Sigmoid colon (tissue), 7 donors: ENCODE measurements around the gene WNT6. TPM values are rescaled to one million over a fixed set of nuclear protein-coding genes. Genes with fewer than 3 reads are reported as not detected.

Experiments used
- DNase-seq: peaks from one replicate; pipeline ENCODE4 v3.0.0-alpha.2; 2019
- H3K27ac ChIP-seq, 4 donors: fragments of 200-600 bp; sonication (generic); one replicate each; pipeline ENCODE4 v1.5.1; 2016 to 2019; ENCODE audit warnings: mild to moderate bottlenecking in 1 of 4
- H3K27me3 ChIP-seq, 3 donors: fragments of 200-600 bp; sonication (generic); one replicate each; pipeline ENCODE4 v1.5.1; 2019; ENCODE audit warnings: mild to moderate bottlenecking in 1 of 3
- H3K36me3 ChIP-seq, 4 donors: fragments of 200-600 bp; sonication (generic); one replicate each; pipeline ENCODE4 v1.5.1; 2016 to 2019
- H3K4me1 ChIP-seq, 4 donors: fragments of 200-600 bp; sonication (generic); one replicate each; pipeline ENCODE4 v1.5.1; 2017 to 2019
- H3K4me3 ChIP-seq, 4 donors: fragments of 200-600 bp; sonication (generic); one replicate each; pipeline ENCODE4 v1.5.1; 2017 to 2019; ENCODE audit warnings: mild to moderate bottlenecking in 2 of 4, moderate library complexity in 1 of 4
- H3K9me3 ChIP-seq, 4 donors: fragments of 200-600 bp in 3 of 4; sonication (generic) in 3 of 4; one replicate each; pipeline versions ENCODE4 v1.5.1 to v1.6.1; 2013 to 2019
- EP300 ChIP-seq, 4 donors: sonication (generic); formaldehyde crosslinking; IDR thresholded peaks; one replicate each; pipeline ENCODE4 v1.6.1; 2017; ENCODE audit warnings: antibody characterized with exemption in 4 of 4
- POLR2A ChIP-seq, 2 donors: fragments of 450-650 bp; IDR thresholded peaks; one replicate each; pipeline ENCODE4 v1.6.1; 2016; ENCODE audit warnings: antibody characterized with exemption in 2 of 2, mild to moderate bottlenecking in 2 of 2, moderate library complexity in 2 of 2
- POLR2AphosphoS5 ChIP-seq, 4 donors: sonication (generic); formaldehyde crosslinking; IDR thresholded peaks; one replicate each; pipeline ENCODE4 v1.6.1; 2017; ENCODE audit warnings: antibody characterized with exemption in 4 of 4
- WGBS, 2 donors: extraction: QIAGEN DNeasy Blood & Tissue Kit; methylation state at CpG; one replicate each; pipeline ENCODE4 v1.1.7; 2013; 5-methylcytosine and 5-hydroxymethylcytosine counted together
- intact Hi-C: fragments of 100-400 bp; cut with DNase I; formaldehyde crosslinking; loops from one replicate; pipeline ENCODE4 v1.15.1; 2023
- polyA plus RNA-seq, 3 donors: library from polyadenylated mRNA; stranded (reverse); fragments of 200-250 nt; gene quantifications; one replicate each; pipeline ENCODE4 v1.2.3, GENCODE V29; 2013
- total RNA-seq, 4 donors: library from RNA; depleted of rRNA; stranded (reverse); fragments of >200 nt; gene quantifications; one replicate each; pipeline ENCODE4 v1.1.0, GENCODE V29; 2016
- TF ChIP-seq, protein P1 (sequence below), 4 experiments: fragments of 450-650 bp in 3 of 4; fragments of 200-600 bp in 1 of 4; IDR thresholded peaks; one replicate each; pipeline ENCODE4 v1.5.1; 2016 to 2019; ENCODE audit warnings: antibody characterized with exemption in 4 of 4, mild to moderate bottlenecking in 3 of 4, moderate library complexity in 2 of 4
- donor health status: healthy with polysubstance abuse.
- donor health status: Bipolar disorder and iron deficiency.
- donor health status: healthy.

The WNT6 gene
- total and polyA plus RNA-seq, 7 donors, result 1.5 to 3.9 (median 2.9) TPM; not detected in 2

DNA sequence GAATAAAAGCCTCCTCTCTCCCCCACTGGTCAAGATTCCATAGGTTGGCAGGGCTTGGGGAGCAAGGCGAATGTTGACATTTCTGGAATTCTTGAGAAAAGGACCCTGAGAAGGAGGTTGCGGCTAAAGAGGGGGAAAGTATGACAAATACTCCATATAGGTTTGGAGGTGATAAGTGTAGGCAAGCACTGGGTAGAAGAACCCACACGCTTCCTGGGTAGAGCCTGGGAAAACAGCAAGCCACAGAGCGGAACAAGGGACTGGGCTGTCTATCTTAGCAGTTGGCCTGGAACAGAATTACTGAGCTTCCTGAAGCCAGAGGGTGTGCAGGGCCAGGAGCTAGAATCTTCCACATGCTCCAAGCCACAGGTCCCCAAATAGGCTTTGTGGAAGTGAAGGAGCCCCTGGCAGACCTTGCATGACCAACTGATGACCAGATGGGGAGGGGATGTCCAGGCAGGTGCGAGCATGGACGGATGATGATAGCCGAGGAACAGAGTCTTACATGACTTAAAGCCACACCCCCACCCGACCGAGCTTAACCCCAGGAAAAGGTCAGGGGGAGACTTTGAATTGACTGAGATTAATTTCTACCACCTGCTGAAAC is 37.9 kb upstream of the WNT6 start:
- peaks cover 0 to 24% (median 7%) of the 10 kb centered on the region in 4 donors for H3K36me3 ChIP-seq
- TF ChIP-seq POLR2A (IDR thresholded peaks at IDR 0.05) (no peak), POLR2AphosphoS5 (IDR thresholded peaks at IDR 0.05) (no peak), EP300 (IDR thresholded peaks at IDR 0.05) (no peak)
- TF ChIP-seq, protein P1, sequence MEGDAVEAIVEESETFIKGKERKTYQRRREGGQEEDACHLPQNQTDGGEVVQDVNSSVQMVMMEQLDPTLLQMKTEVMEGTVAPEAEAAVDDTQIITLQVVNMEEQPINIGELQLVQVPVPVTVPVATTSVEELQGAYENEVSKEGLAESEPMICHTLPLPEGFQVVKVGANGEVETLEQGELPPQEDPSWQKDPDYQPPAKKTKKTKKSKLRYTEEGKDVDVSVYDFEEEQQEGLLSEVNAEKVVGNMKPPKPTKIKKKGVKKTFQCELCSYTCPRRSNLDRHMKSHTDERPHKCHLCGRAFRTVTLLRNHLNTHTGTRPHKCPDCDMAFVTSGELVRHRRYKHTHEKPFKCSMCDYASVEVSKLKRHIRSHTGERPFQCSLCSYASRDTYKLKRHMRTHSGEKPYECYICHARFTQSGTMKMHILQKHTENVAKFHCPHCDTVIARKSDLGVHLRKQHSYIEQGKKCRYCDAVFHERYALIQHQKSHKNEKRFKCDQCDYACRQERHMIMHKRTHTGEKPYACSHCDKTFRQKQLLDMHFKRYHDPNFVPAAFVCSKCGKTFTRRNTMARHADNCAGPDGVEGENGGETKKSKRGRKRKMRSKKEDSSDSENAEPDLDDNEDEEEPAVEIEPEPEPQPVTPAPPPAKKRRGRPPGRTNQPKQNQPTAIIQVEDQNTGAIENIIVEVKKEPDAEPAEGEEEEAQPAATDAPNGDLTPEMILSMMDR (IDR thresholded peaks at IDR 0.05), result no peak
- no peaks in the 10 kb centered on the region for H3K4me1 ChIP-seq
- H3K27ac ChIP-seq, result no peak overlapping the region
- no peaks in the 10 kb centered on the region for H3K27me3 ChIP-seq
- intact Hi-C loops, result no loop called here
- WGBS, 2 donors, result 74 to 83% methylated on average over 9 of the region's 9 CpGs
- no peak for DNase-seq
- no peak overlapping the region for H3K4me3 ChIP-seq
- no peaks in the 10 kb centered on the region for H3K9me3 ChIP-seq

GRCh38 chr2:218822622-218823021 is 37.0 kb upstream of the WNT6 start:
- Histone ChIP-seq H3K4me1 (no peaks in the 10 kb centered on the region), H3K27me3 (no peaks in the 10 kb centered on the region), H3K27ac (no peak overlapping the region), H3K36me3 (peaks cover 0 to 21% (median 7%) of the 10 kb centered on the region in 4 donors), H3K9me3 (no peaks in the 10 kb centered on the region), H3K4me3 (no peak overlapping the region)
- DNase-seq, result no peak
- 82 to 83% methylated on average over 7 of the region's 7 CpGs for WGBS, 2 donors
- intact Hi-C loops, result no loop called here
- TF ChIP-seq, protein P1 (IDR thresholded peaks at IDR 0.05), result no peak
- TF ChIP-seq EP300 (IDR thresholded peaks at IDR 0.05), result no peak
- TF ChIP-seq POLR2A (IDR thresholded peaks at IDR 0.05), result no peak
- no peak for TF ChIP-seq POLR2AphosphoS5 (IDR thresholded peaks at IDR 0.05)

GRCh38 chr2:218823196-218823855 is 36.3 kb upstream of the WNT6 start:
- intact Hi-C loops, result no loop called here
- peaks cover 0 to 18% (median 4%) of the 10 kb centered on the region in 4 donors for H3K36me3 ChIP-seq
- H3K27ac ChIP-seq, result no peak overlapping the region
- H3K4me1 ChIP-seq, result no peaks in the 10 kb centered on the region
- DNase-seq, result no peak
- WGBS, 2 donors, result 80 to 82% methylated on average over 9 of the region's 9 CpGs
- H3K4me3 ChIP-seq, result no peak overlapping the region
- TF ChIP-seq, protein P1 (IDR thresholded peaks at IDR 0.05), result no peak
- H3K27me3 ChIP-seq, result no peaks in the 10 kb centered on the region
- no peaks in the 10 kb centered on the region for H3K9me3 ChIP-seq

DNA sequence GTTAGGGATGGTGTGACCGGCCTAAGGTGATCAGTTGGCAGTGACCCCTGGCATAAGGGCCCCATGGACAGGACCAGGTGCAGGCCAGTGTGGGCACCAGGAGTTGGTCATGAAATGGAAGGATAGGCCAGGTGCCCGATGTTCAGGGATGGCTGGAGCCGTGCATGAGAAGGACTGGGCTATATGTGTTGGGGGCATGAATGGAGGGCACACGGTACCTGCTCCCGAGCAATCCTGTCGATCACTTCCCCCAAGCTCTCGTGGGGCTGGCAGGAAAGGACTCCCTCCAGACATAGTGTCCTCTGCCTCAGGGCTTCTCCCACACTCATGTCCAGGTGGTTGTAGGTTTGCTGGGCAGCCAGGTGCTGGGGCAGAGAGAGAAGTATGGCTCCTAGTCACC is 35.6 kb upstream of the WNT6 start:
- Histone ChIP-seq H3K9me3 (no peaks in the 10 kb centered on the region), H3K27ac (no peak overlapping the region), H3K4me3 (no peak overlapping the region), H3K36me3 (peaks cover 0 to 11% (median 0%) of the 10 kb centered on the region in 4 donors), H3K4me1 (no peaks in the 10 kb centered on the region), H3K27me3 (no peaks in the 10 kb centered on the region)
- WGBS, 2 donors, result 87 to 92% methylated on average over 7 of the region's 7 CpGs
- no peak for DNase-seq
- TF ChIP-seq, protein P1 (IDR thresholded peaks at IDR 0.05), result no peak
- intact Hi-C loops, result no loop called here

DNA sequence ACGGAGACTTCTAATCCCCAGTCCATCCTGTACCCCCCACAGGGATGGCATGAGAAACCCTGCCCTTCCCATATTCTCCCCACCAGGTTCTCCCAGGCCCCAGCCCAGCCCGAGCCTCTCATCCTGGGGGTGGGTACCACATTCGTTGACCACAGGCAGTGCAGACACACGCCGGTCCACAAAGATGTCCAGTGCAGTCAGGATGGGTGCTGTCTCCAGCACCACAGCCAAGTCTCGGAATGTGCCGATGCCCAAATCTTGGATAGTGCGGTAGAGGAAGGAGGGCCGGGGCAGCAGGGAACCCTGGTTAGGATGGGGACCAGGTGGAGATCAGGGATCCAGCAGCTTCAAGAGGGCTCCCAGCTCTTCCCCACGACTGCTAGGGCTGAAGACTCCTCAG is 32.8 kb upstream of the WNT6 start:
- 88 to 89% methylated on average over 10 of the region's 10 CpGs for WGBS, 2 donors

More for the DNA sequence above, 32.8 kb upstream of the WNT6 start:
- Histone ChIP-seq H3K27ac (no peak overlapping the region), H3K27me3 (peaks cover 0 to 10% (median 0%) of the 10 kb centered on the region in 3 donors), H3K9me3 (no peaks in the 10 kb centered on the region), H3K4me3 (no peak overlapping the region), H3K4me1 (no peaks in the 10 kb centered on the region), H3K36me3 (no peaks in the 10 kb centered on the region)
- TF ChIP-seq EP300 (IDR thresholded peaks at IDR 0.05) (no peak), POLR2A (IDR thresholded peaks at IDR 0.05) (no peak), POLR2AphosphoS5 (IDR thresholded peaks at IDR 0.05) (no peak)
- TF ChIP-seq, protein P1 (IDR thresholded peaks at IDR 0.05), result no peak
- no peak for DNase-seq
- intact Hi-C loops, result no loop called here
